Left ventricle myocardium superior (tissue), 1 donor: ENCODE results near the gene EEF2. TPM values are rescaled to one million over a fixed set of nuclear protein-coding genes. Genes with fewer than 3 reads are reported as not detected.
"Not testable (repeated sequence)": the region's sequence is repeated elsewhere in the genome, so short reads cannot be mapped to it uniquely, and the experiment has no call there.

Experiments used
- ATAC-seq: fragments of 200-7000 bp; cut with Tn5 transposase; one replicate; pipeline ENCODE4 v1.9.1; 2020; ENCODE audit warnings: mild to moderate bottlenecking, moderate library complexity
- DNase-seq: peaks from one replicate; pipeline ENCODE4 v3.0.0-alpha.2; 2020
- intact Hi-C: fragments of 100-400 bp; cut with micrococcal nuclease; formaldehyde crosslinking; loops from one replicate; pipeline ENCODE4 v1.11.0; 2022
- total RNA-seq: library from RNA; stranded (reverse); fragmentation: NEBNext Ultra II Directional; extraction: Animal tissue kit (Norgen Biotek cat#: 25700); gene quantifications from one replicate; pipeline ENCODE4 v1.2.1, GENCODE V29; 2021
- donor health status: DM: no; HTN: yes; CAD: no; lungs with severe emphysema.

Gene EEF2
- total RNA-seq, 1 donor from 2014 or later: 2,417 TPM

DNA sequence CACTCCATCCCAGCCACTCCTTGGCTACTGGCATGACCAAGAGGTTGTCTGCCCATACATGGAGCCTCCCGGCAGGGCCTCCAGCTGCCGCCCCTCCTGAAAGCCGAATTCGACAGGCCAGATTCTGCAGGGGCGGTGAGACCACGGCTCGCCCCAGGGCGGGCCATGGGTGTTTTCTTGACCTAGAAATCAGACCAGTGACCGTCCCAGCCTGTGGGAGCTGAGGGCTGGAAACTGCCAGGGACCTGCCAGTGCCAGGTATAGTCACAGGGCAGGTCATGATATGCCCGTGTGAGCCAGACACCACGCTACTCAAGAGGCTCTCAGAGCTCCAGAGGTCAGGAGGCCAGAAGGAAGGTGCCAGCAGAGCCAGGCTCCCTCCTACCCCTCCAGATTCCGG is 31.2 kb downstream of the EEF2 start:
- intact Hi-C loops: no loop called here
- DNase-seq (peak; percentile 72), ATAC-seq (peak; percentile 54)

DNA sequence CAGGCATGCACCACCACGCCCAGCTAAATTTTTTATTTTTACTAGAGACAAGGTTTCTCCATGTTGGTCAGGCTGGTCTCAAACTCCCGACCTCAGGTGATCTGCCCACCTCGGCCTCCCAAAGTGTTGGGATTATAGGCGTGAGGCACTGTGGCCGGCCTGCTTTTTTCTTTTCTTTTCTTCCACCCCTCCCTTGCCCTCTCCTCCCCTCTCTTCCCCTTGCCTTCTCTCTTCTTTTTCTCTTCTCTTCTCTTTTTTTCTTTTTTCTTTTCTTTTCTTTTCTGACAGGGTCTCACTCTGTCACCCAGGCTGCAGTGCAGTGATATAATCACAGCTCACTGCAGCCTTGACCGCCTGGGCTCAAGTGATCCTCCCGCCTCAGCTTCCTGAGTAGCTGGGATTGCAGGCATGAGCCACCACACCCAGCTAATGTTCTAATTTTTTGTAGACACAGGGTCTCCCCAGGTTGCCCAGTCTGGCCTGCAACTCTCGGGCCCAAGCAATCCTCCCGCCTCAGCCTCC is 32.4 kb downstream of the EEF2 start:
- intact Hi-C loops, ATAC-seq, DNase-seq: not testable (repeated sequence)

DNA sequence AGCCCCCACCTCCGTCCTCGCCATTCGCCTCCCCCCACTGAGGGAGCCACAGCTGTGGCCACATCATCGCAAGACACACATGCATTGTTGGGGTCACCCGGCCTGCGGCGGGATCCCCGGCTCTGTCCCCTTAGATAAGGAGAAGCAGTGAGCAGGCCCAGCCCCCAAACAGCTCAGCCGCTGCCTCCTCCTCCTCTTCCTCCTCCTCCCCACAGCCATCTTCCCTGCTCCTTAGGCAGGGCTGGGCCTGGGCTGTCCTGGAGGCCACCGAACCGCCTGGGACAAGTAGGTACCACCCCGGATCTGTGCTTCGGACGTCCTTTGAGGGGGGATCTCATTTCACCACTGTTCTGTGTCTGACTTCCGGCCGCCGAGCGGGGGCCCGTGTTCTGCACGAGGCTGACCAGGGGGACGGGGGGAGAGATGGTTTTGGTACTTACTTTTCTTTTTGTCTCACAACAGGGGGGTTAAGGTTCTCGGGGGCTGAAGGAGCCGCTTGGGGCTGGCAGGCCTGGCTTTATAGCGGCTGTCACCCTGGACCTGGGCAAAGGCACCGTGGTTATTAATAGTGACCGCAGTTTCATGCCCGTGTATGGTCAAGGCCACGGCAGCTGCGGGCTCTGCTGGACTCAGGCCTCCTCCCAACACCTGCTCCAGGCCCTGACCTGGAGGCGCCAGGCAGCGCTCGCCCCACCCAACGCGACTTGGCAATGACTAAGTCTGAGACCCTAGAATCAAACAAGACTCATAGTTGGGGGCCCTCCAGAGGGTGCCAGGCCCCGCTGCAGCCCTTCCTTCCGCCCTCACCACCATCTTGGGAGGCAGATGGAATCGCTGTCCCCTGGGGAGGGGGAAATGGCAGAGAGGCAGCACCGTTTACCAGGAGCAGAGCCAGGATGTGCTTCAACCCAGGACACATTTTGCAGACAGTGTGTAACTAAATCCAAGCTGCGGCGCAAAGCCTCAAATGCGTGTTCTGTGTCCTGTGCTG is 34.1 kb downstream of the EEF2 start:
- DNase-seq (peak; percentile 84), ATAC-seq (peak; percentile 69)
- intact Hi-C loops: no loop called here

DNA sequence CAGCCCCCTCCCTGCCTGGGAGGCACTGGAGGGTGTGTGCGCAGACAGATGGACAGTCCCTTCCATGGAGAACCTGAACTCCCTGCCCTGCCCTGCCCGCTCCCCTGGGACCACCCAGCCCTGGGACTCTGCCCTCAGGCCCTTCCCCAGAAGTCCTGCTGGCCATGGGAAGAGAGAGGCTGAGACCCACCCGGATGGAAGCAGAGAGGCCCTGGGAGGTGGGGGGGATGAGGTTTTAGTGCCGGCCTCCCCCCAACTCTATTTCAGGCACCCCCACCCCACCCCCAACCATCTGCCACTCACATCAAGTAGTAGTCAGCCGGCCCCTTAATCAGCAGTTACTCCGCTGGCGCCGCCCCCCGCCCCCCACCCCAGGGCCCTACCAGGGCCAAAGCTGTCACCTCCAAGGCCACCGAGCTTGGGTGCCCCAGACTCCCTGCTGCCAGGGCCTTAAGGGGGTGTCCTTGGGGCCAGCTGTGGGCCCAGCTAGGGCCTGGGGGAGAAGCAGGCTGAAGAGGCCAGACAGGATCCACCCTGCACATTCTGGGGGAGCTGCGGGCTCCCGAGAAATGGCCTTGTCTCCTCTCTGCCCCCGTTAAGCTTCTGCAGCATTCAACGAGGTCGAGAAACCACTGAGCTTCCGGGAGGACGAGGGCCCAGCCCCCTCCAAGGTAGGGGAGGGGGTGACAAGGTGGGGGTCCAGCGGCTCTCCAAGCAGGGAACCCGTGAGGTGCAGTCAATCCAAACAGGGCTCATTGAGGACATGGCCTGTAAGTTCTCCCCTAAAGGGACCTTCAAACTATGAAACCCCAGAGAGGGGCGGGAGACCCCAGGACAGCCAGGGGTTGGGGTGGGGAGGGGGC is 35.0 kb downstream of the EEF2 start:
- DNase-seq (no peak), ATAC-seq (peak; percentile 21)
- intact Hi-C loops: no loop called here

DNA sequence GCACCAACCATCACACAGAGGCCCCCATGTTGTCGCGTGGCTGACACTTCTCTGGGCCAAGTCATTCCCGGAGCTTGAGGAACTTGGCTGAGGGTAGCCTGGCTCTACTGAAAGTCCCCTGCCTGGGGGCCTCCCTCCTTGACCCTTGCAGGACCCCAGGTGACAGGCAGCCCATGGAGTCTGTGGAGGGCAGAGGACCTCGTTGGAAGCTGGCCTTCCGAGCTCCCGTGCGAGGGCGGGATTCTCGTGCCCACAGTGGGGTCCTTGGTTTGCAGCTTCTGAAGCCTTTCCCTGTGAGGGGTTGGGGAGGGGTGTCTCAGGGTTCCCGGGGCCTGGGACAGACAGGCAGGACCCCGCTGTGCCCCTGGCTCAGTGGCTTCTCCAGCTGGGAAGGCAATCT is 36.0 kb downstream of the EEF2 start:
- DNase-seq: no peak
- ATAC-seq: peak; percentile 1
- intact Hi-C loops: no loop called here

DNA sequence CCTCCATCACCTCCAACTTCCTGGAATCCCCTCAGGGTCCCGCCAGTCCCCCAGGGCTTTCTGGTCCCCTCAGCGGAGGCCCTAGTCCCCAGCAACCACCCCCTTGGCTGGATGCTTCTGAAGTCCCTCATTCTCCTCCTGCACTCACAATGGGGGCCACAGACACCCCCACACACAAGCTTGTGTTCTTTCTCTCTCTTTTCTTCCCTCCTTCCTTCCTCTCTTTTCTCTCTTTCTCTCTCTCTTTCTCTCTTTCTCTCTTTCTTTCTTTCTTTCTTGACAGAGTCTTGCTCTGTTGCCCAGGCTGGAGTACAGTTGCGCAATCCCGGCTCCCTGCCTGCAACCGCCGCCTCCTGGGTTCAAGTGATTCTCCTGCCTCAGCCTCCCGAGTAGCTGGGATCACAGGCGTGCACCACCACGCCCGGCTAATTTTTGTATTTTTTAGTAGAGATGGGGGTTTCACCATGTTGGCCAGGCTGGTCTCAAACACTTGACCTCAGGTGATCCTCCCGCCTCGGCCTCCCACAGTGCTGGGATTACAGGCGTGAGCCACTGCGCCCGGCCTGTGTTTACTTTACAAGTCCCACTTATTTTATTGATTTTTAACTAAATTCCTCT is 37.8 kb downstream of the EEF2 start:
- intact Hi-C loops: not testable (repeated sequence)

DNA sequence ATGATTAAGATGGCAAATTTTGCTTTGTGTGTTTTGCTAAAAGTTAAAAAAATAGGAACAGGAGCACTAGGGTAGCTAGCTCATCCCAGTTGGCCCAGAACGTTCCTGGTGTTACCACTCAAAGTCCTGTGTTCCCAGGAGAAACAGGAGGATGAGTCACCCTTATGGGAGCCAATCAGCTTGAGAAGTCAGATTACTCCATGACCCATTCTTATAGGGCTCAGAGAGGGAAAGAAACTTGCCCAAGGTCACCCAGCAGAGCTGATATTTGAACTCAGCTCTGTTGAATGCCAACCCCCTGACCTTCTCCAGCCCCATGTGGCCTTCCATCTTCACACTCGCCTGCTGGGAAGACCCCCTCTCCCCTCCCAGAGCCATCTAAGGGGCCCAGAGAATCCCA is 39.4 kb downstream of the EEF2 start:
- ATAC-seq (no peak), DNase-seq (no peak)
- intact Hi-C loops: no loop called here

More for the DNA sequence above, 37.8 kb downstream of the EEF2 start:
- ATAC-seq, DNase-seq: not testable (repeated sequence)

DNA sequence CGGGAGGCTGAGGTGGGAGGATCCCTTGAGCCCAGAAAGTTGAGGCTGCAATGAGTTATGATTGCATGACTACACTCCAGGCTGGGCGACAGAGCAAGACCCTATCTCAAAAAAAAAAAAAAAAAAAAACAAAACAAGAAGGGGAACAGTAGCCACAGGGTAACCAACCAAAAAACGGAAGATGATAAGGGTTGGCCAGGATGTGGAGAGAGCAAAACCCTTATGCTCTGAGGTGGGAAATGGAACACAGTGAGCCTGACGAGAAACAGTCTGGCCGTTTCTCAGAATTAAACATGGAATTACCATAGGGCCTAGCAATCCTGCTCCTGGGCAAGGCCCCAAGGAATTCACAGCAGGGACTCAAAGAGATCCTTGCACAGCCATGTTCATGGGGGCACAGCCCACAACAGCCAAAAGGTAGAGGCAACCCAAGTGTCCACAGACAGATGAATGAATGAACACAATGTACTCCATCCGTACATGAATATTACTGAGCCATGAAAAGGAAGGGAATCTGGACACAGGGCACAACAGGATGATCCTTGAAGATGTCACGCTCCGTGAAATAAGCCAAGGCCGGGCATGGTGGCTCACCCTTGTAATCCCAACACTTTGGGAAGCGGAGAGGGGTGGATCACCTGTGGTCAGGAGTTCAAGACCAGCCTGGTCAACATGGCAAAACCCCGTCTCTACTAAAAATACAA is 41.1 kb downstream of the EEF2 start:
- intact Hi-C loops: no loop called here
- DNase-seq (no peak), ATAC-seq (no peak)

DNA sequence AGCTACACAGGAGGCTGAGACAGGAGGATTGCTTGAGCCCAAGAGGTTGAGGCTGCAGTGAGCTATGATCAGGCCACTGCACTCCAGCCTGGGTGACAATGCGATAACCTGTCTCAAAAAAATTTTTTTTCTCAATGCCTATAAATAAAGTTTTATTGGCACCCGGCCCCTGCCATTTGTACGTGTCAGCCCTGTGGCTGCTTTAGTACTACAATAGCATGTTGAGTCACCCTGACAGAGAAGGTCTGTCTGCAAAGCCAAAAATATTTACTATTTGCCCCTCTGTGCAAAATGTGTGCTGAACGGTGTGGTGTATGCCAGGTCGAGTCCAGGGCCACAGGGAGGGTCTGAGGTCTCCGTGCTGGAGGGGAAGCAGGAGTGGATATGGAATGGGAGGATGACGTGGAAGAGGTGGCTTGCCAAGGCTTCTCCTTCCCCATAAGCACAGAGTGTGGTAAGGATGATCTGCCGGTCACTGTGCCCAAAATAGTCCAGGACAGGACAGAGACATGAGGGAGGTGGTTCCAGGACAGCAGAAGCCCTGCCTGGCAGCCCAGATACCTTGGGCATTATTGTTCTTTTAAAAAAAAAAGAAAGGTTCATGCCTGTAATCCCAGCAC is 42.4 kb downstream of the EEF2 start:
- DNase-seq: peak; percentile 60
- peak; percentile 82 for ATAC-seq
- intact Hi-C loops: no loop called here

DNA sequence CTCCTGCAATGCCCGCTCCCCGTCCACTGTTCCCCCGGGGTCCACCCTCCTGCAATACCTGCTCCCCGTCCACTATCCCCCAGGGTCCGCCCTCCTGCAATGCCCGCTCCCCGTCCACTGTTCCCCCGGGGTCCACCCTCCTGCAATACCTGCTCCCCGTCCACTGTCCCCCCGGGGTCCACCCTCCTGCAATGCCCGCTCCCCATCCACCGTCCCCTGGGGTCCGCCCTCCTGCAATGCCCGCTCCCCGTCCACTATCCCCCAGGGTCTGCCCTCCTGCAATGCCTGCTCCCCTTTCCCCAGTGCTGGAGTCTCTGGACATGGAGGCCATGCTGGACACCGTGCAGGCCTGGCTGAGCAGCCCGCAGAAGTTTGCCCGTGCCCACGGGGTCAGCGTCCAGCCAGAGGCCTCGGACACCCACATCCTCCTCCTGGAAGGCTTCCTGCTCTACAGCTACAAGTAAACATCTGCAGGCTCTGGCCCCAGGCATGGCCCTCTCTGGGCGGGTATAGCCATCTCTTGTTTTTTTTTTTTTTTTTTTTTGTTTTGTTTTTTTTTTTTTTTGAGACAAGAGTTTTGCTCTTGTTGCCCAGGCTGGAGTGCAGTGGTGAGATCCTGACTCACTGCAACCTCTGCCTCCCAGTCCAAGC is 46.8 kb downstream of the EEF2 start:
- ATAC-seq, intact Hi-C loops, DNase-seq: not testable (repeated sequence)

DNA sequence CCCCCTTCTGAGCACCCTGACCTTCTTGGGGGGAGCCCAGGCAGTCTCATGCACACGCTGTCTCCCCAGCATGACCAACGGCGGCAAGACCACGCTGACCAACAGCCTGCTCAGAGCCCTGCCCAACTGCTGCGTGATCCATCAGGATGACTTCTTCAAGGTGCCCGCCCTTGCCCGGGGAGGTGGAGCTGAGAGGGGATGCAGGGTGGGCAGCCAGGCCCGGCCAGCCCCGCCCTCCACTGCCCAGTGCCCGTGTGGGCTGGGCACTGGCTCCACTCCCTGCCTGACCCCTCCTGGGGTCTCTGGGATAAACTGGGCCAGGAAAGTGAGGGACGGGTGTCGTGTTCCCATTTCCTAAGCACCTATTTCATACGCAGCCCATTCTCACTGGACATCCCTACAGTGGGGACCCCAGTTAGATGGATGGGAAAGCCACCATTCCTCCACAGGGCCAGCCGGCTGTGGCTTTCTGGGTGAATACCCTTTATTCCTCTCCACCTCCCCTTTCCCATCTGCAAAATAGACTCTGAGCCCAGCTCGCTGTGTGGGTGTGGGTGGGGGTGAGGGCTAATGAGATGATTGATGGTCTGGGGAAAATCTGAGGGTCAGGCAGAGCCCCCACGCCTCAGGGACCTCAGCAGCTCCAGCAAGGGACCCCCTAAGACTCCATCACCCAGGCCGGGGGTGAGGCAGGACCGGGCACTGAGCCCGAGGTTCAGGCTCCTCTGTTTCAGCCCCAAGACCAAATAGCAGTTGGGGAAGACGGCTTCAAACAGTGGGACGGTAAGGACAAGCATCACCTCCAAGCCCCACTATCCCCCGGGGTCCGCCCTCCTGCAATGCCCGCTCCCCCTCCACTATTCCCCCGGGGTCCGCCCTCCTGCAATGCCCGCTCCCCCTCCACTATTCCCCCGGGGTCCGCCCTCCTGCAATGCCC is 48.5 kb downstream of the EEF2 start:
- ATAC-seq: peak; percentile 0
- no peak for DNase-seq
- intact Hi-C loops: no loop called here

DNA sequence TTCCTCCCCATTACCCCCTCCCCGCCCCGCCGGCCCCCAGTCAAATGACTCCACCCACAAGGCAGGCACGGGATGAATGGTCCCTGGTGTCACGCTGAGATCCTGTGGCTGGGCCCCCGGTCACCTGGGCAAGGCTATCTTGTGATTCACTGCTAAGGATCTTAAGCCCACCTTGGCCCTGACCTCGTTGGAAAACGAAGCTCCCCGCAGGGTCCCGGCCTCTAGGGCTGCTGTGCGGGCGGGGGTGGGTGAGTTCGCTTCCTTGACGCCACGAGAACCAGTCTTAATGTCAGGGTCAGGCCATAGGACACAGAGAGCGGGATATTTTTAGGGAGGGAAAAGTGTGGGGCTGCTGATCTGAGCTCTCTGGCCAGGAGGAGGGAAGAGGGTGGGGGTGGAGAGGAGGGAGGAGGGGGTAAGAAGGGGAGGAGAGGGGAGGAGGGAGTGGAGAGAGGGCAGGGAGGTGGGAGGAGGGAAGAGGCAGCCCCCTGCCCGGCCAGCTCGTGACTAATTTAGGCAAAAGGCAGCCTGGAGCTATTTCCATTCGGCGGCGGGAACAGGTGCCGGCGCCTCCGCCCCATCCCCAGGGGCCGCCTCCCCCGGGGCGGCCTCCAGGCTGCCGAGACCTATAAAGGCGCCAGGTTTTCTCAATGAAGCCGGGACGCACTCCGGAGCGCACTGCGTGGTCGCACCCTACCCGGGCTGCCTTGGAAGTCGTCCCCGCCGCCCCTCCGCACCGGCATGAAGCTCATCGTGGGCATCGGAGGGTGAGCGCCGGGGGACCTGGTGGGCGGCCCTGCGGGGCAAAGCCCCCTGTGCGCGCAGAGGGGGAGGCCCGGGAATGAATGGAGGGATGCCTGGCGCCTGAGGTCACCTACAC is 52.1 kb downstream of the EEF2 start, which contains the start of gene NMRK2:
TSS of gene NMRK2 (plus strand) at position 139 of the 880 bp plus-strand sequence. CDS start at position 742, 603 bp downstream.
- intact Hi-C loops: no loop called here
- peak; percentile 65 for ATAC-seq
- peak; percentile 84 for DNase-seq

DNA sequence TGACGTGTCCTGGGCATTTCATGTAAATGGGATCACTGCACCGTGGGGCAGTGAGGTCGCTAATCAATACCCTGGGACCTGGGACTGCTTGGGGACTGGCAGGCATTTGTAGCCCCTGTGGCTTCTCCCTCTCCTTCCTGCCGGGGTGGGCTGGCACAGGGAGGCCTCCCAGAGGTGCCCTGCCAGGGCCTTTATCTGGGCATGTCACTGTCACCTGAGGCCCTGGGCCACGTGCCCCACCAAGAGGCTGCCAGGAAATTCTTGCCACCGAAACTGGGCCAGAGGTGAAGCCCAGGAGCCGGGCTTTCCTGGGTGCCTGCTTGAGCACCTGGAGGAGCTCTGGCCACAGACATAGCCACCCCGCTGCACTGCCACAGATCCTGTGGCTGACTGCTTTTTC is 54.2 kb downstream of the EEF2 start:
- ATAC-seq (peak; percentile 60), DNase-seq (peak; percentile 90)
- intact Hi-C loops: no loop called here
